AML-193 (cell line): ENCODE measurements around the gene CDPF1.
"Not testable (repeated sequence)": the region's sequence is repeated elsewhere in the genome, so short reads cannot be mapped to it uniquely, and the experiment has no call there.

Experiments used
- DNase-seq, 2 experiments: peaks; one replicate each; lab custom pipeline; 2025; lab: John Stamatoyannopoulos, UW

CDPF1 gene

DNA sequence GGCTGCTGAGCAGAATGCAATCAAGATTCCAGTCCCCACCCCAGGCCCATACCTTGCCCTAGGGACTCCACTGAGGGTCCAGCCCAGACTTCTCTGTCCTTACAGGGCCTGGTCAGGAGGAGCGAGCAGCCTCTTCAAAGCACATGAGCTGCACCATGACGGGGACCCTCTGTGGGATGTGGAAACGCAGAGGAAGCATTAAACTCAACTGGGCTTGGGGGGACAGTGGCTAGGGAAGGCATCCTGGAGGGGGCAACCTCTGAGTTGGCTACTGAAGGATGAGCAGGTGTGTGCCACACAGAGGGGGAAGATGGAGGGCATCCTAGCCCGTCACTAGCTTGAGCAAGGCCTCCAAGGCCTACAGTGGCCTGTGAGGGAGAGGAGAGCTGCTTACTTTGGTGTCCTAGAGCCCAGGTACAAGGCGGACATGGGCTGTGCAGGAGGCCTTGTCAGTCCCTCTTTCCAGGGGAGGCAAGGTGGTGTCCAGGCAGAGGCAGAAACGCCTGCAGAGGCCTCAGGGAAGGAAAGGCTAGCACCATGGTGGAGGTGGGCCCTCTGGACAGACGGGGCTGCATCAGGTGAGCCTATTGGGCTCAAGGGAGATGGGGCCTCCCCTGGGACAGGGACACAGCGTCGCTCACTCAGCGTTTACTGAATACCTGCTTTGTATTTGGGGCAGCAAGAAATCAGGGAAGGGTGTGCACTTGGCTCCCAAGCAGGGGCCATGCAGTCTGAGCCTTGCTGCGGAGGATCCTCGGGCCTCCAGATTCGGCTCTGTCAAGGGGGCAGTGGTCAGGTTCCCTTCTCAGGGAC lies 32.0 kb upstream of the CDPF1 start:
- DNase-seq, result no peak

DNA sequence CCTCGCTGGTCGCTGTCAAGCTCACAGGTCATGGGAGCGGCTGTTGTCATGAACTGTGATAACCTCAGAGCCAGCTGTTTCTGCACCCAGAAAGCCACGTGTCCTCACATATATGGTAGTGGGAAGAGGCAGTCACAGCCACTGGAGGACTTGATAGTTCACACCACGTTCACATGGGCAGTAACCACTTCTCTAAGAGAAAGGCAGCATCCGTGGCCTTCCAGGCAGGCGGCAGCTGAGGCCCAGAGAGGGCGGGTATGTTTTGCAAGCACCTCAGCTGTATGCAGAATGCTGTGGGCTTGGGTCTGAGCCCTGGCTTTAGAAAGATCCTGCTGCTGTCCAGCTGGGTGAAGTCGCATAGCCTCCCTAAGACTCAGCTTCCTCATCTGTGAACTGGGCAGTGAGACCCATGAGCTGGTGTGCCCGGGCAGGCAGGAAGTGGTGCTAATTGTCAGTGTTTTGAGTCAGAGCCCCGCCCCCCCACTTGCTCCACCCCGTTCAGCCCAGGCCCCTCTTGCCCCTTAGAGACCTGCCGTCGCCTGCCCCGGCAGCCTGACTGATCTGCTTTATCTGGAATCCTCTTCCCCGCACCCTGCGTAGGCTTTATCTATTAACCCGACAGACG lies 31.0 kb upstream of the CDPF1 start:
- no peak for DNase-seq

- no peak for DNase-seq
Observed at GRCh38 chr22:46280063-46280817, 30.1 kb upstream of the CDPF1 start.

DNA sequence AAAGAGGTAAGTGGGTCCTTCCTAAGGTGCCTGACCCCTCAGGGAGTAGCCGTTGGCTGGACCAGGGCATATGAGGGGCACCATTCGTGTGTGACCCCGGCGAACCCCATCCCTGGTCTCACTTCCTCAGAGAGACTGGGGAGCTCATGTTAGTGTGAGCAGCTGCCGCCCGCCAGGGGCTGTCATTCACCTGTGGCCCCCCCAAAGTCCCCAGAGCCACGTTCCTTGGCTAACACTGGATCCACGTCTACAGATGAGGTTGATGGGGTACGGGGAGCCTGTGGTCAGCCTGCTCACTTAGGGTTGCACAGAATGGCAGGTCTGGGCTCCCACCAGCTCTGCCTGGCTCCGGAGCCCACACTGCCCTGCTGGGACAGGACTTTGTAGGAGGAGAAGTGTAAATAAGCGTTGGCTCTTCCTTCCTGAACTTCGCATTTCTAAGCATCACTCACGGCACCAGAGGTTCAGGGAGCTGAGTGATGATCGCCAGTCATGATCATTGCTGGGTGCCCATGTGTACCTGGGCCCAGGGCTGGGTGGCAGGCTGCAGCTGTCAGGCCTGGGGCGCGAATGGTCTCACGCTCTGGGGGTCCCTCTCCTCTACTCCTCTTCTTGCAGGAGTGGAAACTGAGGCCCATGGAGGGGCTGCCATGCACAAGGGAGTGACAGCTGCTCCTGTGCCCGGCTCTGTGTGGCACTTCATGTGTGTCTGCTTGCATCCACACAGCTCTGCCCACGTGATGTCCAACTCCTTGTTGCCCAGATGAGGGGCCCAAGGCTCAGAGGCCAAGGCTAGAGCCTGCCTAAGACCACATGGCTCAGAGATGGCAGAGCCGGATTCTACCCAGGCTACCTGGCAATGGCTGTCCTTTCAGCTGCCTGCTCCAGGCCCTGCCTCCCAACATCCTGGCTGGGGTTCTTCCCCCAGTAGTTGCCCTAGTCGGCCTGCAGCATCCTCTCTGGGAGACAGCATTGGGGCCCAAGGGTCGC lies 28.9 kb upstream of the CDPF1 start:
- DNase-seq, result no peak

GRCh38 chr22:46276563-46276962 lies 26.5 kb upstream of the CDPF1 start:
- DNase-seq, result no peak

- DNase-seq, result no peak
Observed at GRCh38 chr22:46275455-46276122, 25.5 kb upstream of the CDPF1 start.

GRCh38 chr22:46274381-46274780 lies 24.3 kb upstream of the CDPF1 start:
- DNase-seq, result no peak

GRCh38 chr22:46273432-46274148 lies 23.5 kb upstream of the CDPF1 start:
- no peak for DNase-seq

- DNase-seq, result no peak
Observed at GRCh38 chr22:46272762-46273431, 22.8 kb upstream of the CDPF1 start.

GRCh38 chr22:46272196-46272595 lies 22.1 kb upstream of the CDPF1 start:
- no peak for DNase-seq

- DNase-seq, result no peak
Observed at GRCh38 chr22:46269564-46269963, 19.5 kb upstream of the CDPF1 start.

DNA sequence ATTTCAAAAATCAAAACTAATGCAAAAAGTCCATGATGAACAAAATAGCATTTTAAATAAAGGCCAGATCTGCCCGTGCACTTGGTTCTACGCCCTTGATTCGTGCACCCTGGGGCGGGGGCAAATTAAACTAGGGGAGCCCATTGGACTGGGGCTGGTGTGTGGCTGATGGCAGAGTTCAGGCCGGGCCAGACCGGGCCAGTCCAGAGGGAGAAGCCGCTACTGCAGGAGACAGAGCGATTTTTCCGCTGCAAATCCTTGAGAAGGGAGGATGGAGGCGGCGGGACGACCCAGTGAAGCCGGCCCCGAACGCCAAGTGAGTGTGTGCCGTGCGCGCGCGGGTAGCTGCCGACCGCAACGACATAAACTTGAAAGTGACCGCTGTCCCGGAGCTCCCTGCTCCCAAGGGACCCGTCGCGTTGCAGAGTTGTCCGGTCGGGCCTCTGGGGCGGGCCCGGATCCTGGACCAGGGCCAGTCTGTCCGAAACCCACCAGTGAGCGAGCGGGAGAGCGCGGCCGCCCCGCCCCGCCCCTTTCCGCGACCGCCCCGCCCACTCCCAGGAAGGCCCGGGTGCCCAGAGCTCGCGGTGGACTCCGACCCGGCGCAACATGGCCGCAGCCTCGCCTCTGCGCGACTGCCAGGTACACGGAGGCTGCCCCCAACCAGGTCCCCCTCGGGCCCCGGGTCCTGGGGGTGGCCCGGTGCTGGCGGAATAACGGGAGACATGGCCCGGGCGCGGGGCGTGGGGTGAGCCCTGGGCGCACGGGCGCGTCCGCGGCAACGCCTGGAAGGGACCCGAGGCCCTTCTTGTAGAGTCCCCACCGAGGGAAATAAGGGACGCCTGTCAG lies 17.6 kb upstream of the CDPF1 start, which contains the start of gene TTC38:
Gene TTC38 (plus strand): TSS at position 578 of the 849 bp plus-strand sequence. CDS start 32 bp downstream, at position 610.
- DNase-seq, result peak; percentile 68 to 75

DNA sequence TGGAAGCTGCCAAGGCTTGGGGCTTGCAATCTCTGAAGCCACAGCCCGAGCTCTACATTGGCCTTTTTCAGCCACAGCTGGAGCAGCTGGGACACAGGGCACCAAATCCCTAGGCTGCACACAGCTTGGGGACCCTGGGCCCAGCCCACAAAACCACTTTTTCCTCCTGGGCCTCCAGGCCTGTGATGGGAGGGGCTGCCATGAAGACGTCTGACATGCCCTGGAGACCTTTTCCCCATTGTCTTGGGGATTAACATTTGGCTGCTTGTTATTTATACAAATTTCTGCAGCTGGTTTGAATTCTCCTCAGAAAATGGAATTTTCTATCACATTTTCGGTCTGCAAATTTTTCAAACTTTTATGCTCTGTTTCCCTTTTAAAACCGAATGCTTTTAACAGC lies 15.5 kb upstream of the CDPF1 start:
- not testable (repeated sequence) for DNase-seq

GRCh38 chr22:46264520-46264919 lies 14.4 kb upstream of the CDPF1 start:
- not testable (repeated sequence) for DNase-seq

GRCh38 chr22:46263216-46263590 lies 13.1 kb upstream of the CDPF1 start, which contains the start of gene PKDREJ:
TSS of gene PKDREJ (minus strand) at chr22:46263343. CDS start at chr22:46263322, 21 bp downstream.
- DNase-seq, result no peak

DNA sequence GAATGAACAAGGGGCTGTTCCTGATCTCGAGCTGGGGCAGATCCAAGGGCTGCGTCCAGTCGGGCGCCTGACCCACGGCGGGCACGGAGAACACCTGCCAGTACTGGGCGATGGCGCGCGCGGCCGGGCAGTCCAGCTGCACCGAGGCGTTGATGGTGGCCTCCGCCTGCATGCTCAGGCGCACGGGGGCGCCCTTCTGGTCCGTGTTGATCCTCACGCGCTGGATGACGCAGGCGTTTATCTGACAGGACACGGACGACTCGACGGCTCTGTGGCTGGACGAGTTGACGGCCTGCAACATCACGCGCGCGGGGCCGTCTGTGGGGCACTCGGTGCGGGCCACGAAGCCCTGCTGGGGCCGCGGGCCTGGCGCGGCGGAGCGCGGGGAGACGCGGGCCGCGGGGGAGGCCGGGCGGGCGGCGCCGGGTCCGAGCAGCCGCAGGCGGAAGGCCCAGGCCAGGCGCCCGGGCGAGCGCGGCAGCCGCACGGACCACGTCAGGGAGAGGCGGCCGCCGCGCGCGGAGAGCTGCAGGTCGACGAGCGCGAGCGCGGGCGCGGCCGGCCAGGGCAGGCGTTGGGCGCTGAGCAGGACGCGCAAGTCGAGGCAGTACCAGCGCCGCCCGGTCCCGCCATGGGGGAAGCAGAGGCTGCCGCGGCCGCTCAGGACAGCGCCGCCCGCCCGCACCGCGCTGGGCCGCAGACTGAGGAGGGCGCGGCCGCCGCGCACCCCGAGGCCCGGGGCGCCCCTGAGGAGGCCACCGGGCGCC lies 12.5 kb upstream of the CDPF1 start:
- no peak for DNase-seq

GRCh38 chr22:46260038-46260437 lies 9.9 kb upstream of the CDPF1 start:
- DNase-seq, result no peak

DNA sequence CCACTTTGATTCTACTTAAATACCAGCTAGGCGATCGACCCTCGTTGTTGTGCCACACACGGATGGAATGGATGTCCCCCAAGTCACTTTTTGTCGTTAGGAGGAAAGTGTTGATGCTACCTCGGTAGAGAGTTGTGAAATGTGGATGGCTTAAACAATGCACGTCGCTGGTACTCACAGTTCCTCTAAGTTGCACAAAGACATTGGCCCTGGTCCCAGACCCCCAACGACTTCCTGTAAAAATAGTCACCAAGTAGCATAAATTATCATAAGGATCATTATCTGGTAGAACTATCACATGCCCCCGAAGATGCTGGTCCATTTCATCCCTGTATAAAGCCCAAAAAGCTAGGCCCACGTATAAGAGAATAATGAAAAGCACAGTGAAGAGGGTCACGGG lies 9.3 kb upstream of the CDPF1 start:
- peak; percentile 76 to 81 for DNase-seq
